ENCODE data around the gene TELO2. TPM values are rescaled to one million over a fixed set of nuclear protein-coding genes. Genes with fewer than 3 reads are reported as not detected.

Gene TELO2
- total RNA-seq, 1 donor from 2014 or later = 17.7 TPM

GRCh38 chr16:1445518-1446203 is 47.5 kb upstream of the TELO2 start:
- Histone ChIP-seq H3K9me3 (replicated peaks) (no peaks in the 10 kb centered on the region), H3K4me1 (no peaks in the 10 kb centered on the region), H3K27ac (replicated peaks) (no peak overlapping the region), H3K27me3 (ENCODE audit: low read depth) (no peaks in the 10 kb centered on the region), H3K36me3 (peaks cover 55% of the 10 kb centered on the region), H3K4me3 (no peak overlapping the region)
- no peak for DNase-seq
- intact Hi-C loops (cut with micrococcal nuclease) = no loop called here
- TF ChIP-seq CTCF (IDR thresholded peaks at IDR 0.05; ENCODE audit: borderline replicate concordance) = no peak

GRCh38 chr16:1446296-1447080 is 46.7 kb upstream of the TELO2 start:
- intact Hi-C loops (cut with micrococcal nuclease) = no loop called here
- Histone ChIP-seq H3K27me3 (ENCODE audit: low read depth) (no peaks in the 10 kb centered on the region), H3K36me3 (peaks cover 63% of the 10 kb centered on the region), H3K9me3 (replicated peaks) (no peaks in the 10 kb centered on the region), H3K4me1 (no peaks in the 10 kb centered on the region), H3K27ac (replicated peaks) (no peak overlapping the region), H3K4me3 (no peak overlapping the region)
- no peak for TF ChIP-seq CTCF (IDR thresholded peaks at IDR 0.05; ENCODE audit: borderline replicate concordance)
- no peak for DNase-seq

GRCh38 chr16:1447965-1448364 is 45.2 kb upstream of the TELO2 start:
- Histone ChIP-seq H3K36me3 (peaks cover 78% of the 10 kb centered on the region), H3K27me3 (ENCODE audit: low read depth) (no peaks in the 10 kb centered on the region), H3K4me3 (no peak overlapping the region), H3K27ac (replicated peaks) (no peak overlapping the region), H3K4me1 (no peaks in the 10 kb centered on the region), H3K9me3 (replicated peaks) (no peaks in the 10 kb centered on the region)
- no peak for TF ChIP-seq CTCF (IDR thresholded peaks at IDR 0.05; ENCODE audit: borderline replicate concordance)
- intact Hi-C loops (cut with micrococcal nuclease) = no loop called here
- DNase-seq = no peak

GRCh38 chr16:1448536-1449116 is 44.5 kb upstream of the TELO2 start:
- Histone ChIP-seq H3K36me3 (peaks cover 85% of the 10 kb centered on the region), H3K4me3 (no peak overlapping the region), H3K4me1 (no peaks in the 10 kb centered on the region), H3K9me3 (replicated peaks) (no peaks in the 10 kb centered on the region), H3K27me3 (ENCODE audit: low read depth) (no peaks in the 10 kb centered on the region), H3K27ac (replicated peaks) (no peak overlapping the region)
- no peak for TF ChIP-seq CTCF (IDR thresholded peaks at IDR 0.05; ENCODE audit: borderline replicate concordance)
- intact Hi-C loops (cut with micrococcal nuclease) = no loop called here
- DNase-seq = no peak

- Histone ChIP-seq H3K4me3 (no peak overlapping the region), H3K9me3 (replicated peaks) (no peaks in the 10 kb centered on the region), H3K27me3 (ENCODE audit: low read depth) (no peaks in the 10 kb centered on the region), H3K36me3 (peaks cover 91% of the 10 kb centered on the region), H3K27ac (replicated peaks) (no peak overlapping the region), H3K4me1 (no peaks in the 10 kb centered on the region)
- intact Hi-C loops (cut with micrococcal nuclease) = no loop called here
- no peak for TF ChIP-seq CTCF (IDR thresholded peaks at IDR 0.05; ENCODE audit: borderline replicate concordance)
- no peak for DNase-seq
These were observed 43.9 kb upstream of the TELO2 start for GRCh38 chr16:1449201-1449788.

All from left ventricle myocardium inferior (tissue), 1 donor.